B cell (primary cell): ENCODE results near the gene RAI1.

Source experiments
- CTCF ChIP-seq: fragments of 200-600 bp; IDR thresholded peaks from one replicate; pipeline ENCODE4 v1.8.0; 2022; ENCODE audit warnings: antibody characterized with exemption, mild to moderate bottlenecking
- EZH2 ChIP-seq: IDR thresholded peaks from 2 replicates; pipeline ENCODE4 v1.6.1; 2012; ENCODE audit warnings: borderline replicate concordance, low read depth, mild to moderate bottlenecking, moderate library complexity, low read length; ENCODE audit not compliant: insufficient read depth, poor library complexity, severe bottlenecking

DNA sequence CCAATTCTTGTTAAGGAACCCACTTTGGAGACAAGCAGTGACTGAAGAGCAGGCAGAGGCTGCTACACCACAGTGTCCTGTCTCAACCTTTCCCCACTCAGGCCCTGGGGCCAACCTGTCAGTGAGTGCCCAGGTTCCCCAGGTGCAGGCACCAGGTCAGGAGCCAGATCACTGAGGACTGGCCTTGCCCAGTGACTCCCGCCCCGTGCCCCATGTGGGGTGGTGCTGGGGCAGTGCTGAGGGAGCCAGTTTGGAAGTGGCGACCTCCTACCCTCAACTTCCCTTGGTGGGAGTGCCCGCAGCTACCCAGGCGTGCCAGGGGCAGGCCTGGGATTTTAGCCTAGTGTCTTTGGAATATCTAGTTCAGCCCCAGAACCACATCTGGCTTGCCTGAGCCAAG is 126.2 kb downstream of the RAI1 start:
- TF ChIP-seq CTCF (no peak), EZH2 (no peak)
